GM21390 (cell line): ENCODE results near the gene JARID2.
"Not testable (repeated sequence)": the region's sequence is repeated elsewhere in the genome, so short reads cannot be mapped to it uniquely, and the experiment has no call there.

Experiments used
- ATAC-seq: cut with Tn5 transposase; IDR thresholded peaks from one replicate; pipeline ENCODE4 v1.9.1; 2021; ENCODE audit not compliant: unreplicated experiment

JARID2 gene

GRCh38 chr6:15412767-15413166, 166.9 kb downstream of the JARID2 start:
- no peak for ATAC-seq

DNA sequence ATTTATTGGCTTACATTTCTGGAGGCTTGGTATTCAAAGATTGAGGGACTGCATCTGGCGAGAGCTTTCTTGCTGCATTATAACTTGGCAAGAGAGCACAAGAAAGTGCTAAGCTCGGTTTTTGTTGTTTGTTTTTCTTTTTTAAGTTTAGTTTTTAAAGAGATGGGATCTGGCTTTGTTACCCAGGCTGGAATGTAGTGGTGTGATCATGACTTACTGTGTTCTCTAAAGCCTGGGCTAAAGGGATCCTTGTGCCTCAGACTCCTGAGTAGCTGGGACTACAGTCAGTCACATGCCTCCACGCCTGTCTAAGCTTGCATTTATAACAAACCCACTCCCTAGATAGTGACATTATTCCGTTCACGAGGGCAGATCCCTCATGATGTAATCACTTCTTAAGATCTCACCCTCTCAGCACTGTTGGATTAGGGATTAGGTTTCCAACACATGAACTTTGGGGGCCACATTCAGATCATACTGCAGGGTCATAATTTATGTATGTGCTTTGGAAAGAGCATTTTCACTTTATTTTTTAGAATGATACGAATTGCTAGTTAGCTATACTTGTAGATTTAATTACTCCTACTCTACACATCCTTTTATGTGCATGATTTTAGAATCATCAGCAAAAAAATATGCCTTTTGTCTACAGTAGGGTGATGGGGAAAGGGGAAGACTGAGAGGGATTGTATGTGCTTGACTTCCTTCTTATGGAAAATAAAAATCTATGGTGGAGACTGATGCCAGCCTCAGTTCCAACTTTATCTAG, 167.8 kb downstream of the JARID2 start:
- no peak for ATAC-seq

GRCh38 chr6:15414235-15414612, 168.4 kb downstream of the JARID2 start:
- no peak for ATAC-seq

GRCh38 chr6:15415622-15416021, 169.8 kb downstream of the JARID2 start:
- ATAC-seq, result not testable (repeated sequence)

DNA sequence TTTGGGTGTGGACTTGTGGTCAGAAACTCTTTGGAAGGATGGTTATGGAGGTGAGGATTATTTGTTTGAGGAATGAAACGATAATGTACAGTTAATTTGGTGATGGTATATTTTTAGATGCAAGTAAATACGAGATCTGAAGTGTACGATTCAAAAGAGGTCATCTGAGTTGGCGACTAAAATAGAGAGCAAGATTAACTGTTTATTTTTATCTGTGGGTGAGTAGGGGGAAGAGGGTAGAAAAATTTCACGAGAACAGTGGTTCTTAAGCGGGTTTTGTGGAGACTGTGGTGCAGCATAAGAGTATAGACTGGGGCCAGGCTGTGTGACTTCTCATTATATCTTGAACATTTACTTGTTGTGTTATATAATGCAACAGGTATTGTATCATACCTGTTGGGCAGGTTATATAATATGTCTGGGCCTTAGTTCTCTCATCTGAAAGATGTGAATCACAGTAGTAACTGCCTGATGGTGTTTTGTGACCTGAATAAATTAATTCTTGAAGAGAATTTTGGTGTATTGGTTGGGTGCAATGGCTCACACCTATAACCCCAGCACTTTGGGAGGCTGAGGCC, 171.2 kb downstream of the JARID2 start:
- no peak for ATAC-seq

DNA sequence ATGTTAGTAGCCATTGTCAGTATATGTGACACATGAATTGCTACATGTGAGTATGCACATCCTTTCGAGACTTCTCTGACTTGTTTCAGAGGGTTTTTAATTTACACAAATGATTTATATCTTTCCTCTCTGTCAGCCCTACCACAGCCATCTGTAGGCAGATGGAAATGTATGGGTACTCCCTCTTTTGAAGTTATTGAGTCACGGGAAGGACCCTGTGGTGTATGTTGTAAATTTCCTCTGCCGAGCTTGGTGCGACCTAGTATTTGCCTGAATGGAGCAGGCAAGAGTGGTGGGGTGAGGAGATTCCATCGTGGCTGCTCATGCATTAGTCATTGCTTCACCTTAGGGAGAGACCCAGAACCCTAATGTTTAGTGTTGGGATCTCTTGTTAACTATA, 171.9 kb downstream of the JARID2 start:
- no peak for ATAC-seq

GRCh38 chr6:15419493-15419892, 173.6 kb downstream of the JARID2 start:
- no peak for ATAC-seq

DNA sequence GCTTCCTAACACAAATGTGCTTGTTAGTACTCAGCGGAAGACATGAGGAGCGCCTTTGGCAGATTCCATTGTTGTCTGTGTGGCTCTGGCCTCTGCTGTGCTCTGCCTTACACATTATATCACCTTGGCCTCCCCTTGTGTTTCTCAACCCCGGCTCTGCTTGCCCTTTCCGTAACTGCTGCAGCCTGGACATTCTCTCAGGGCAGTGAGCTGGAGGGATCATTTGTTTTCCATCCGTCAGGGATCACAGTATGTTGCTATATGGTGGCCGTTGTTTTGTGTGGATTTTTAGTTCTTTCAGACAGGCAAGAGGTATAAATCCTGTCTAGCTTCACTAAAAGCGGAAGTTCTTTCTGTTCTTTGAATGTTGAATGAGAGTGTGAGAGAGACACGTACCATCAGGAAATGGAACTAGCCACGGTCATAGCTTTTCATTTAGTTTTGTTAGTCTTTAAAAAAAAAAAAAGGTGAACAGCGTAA, 175.1 kb downstream of the JARID2 start:
- ATAC-seq, result peak; percentile 75

DNA sequence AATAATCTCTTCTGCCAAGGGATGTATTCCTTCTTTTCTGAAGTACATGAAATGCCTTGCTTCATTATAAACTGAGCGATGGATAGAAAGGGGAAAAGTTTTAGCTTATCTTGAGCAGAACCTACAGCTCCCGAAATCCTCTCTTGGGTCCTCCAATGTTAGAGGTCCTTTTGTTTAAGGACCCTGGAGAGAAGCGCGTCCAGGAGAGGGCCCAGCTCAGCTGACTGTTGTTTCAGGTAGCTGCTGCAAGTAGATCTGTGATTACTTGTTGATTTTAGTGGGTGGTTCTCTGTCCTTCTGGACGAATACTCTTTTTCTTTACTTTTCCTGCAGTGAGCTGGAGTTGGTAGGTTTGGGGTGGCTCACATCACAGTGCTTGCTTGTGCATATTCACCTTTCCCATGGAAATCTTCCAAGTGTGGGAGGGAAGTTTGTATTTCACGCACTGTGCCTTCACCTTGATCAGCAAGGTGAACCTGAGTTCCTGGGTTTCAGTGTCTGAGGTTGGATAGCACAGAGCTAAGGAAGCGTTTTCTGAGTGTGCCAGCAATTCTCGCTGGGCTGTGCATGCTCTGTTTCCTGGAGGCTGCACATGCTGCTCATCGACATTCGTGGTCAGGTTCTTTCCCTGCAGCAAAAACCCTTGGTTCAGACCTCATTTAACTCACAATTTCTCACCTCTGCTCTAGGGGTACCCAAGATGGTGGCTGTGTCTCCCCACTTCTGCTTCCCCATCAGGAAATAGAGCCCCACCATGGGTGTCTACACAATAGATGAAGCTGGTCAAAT, 176.3 kb downstream of the JARID2 start:
- ATAC-seq, result peak; percentile 52

- ATAC-seq, result no peak
Observed at GRCh38 chr6:15423286-15423993, 177.6 kb downstream of the JARID2 start.

GRCh38 chr6:15425947-15426346, 180.1 kb downstream of the JARID2 start:
- no peak for ATAC-seq

GRCh38 chr6:15426395-15426794, 180.5 kb downstream of the JARID2 start:
- ATAC-seq, result no peak

DNA sequence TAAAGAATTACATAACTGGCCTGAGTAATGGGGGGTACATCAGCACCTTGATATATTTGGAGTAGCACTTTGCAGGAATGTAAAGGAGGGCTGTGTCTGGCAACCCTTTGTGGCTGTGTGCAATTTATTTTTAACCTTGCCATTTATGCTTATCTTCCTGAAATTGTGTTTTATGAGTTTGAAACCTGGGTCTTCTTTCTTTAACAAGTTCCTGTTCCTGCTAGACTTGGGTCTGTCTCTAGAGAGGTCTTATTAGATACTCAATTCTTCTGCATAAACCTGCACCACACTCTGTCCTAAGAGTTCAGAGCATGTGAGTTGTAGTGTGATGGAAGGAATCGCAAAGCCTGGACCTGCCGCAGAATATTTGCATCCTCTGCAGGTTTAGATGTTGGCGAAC, 181.0 kb downstream of the JARID2 start:
- no peak for ATAC-seq

DNA sequence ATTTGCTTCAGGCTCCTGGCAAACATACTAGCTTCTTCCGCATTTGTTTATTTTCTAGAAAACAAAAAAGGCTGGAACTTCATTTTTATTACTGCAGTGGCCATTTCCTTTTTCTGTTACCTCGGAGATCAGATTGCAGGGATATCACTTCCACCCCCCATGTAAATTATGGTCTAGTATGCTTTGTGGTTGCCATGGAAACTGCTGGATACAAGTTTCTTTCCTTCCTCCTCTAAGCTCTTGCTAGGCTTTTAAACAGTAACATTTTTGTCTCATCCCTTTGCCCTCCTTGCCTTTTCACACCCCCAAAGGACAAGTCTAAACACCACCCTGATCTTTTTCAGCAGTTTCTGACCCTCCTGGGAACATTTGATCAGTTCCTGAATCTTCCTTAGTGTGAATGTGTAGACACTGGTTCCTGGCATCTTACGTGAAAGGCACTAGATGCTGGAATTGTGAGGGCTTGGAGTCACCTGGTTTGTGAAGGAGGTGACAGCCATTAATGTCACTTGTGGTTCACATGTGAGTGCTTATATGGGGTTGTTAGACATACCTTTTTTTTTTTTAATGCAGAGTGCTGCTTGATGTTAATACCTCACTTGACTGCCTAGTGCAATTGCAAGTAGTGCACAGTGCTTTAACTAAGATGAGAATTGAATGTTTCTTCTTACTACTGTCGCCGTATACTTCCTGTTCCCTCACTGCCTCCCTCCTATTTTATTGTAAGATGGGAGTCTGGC, 181.6 kb downstream of the JARID2 start:
- ATAC-seq, result no peak

GRCh38 chr6:15429141-15430110, 183.6 kb downstream of the JARID2 start:
- ATAC-seq, result no peak

DNA sequence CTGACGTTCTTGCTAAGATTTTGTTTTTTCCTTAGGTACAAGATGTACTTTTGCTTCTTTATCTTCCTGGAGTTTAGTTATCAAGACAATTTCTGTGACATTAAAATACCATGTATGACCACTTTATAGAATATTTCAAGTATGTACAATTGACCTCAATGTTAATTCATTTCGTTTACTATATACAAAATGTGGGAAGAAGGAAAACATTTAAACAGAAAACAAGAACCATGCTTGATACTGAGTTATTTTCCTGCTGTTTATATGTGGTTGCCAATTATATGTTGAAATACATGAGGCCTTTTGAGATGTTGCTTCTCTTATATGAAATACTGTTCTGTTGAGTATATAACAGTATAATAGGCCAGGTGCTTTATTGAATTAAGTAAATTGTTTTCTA, 184.3 kb downstream of the JARID2 start:
- no peak for ATAC-seq

- no peak for ATAC-seq
Observed at GRCh38 chr6:15430931-15431405, 185.1 kb downstream of the JARID2 start.

GRCh38 chr6:15431762-15432483, 186.1 kb downstream of the JARID2 start:
- no peak for ATAC-seq

DNA sequence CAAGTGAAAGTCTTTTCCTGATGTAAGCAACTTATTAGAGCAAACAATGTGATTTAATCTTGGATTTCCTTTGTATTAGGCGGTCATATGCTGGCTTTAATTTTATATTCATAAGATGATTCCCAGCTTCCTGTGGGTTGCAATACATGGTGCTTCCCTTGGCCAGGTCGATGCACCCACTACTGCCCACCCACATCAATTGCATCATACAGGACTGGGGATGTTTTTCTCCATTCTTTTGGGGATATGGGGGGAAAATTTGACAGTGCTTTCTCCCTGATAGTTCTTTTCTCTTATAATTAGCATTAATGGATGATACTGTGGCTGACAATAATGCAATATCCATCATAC, 187.6 kb downstream of the JARID2 start:
- ATAC-seq, result no peak
